ENCODE measurements around the gene FAM118B. TPM values are rescaled to one million over a fixed set of nuclear protein-coding genes. Genes with fewer than 3 reads are reported as not detected.

The FAM118B gene
- polyA plus RNA-seq, 1 of the 3 experiments (the other 2 are of a cell fraction): 19.5 TPM

DNA sequence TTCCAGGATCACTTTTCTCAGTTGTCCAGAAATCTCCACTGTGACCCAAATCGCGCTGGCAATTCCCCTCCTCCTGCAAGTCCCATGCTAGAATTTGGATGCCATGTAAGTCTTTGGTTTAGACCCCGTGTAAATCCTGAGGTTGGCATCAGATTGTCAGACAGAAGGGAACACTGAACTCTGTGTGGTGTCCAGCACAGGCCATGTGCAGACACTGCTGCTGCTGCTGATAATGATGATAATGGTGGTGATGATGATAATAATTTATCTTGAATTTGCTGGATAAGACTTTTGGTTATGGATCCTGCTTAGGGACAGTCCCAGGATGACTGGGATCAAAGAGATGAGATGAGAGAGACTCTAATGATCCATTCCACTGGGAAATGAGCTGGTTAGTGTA is 45.2 kb upstream of the FAM118B start:
- Histone ChIP-seq H3K79me2 (ENCODE audit: insufficient read depth) (no peaks in the 10 kb centered on the region), H3K9me2 (no peaks in the 10 kb centered on the region), H3K27me3 (ENCODE audit: insufficient read depth) (no peaks in the 10 kb centered on the region), H3K27ac (ENCODE audit: low read depth in 2 of 2, low read length in 1 of 2) (peak overlapping the region in 1 of 2 experiments; percentile 47; a peak in 2 of 4 replicates), H3K4me2 (no peak overlapping the region), H2AFZ (ENCODE audit: low read depth) (no peak overlapping the region), H3K9ac (no peak overlapping the region), H3F3A (replicated peaks; ENCODE audit: insufficient read depth) (no peaks in the 10 kb centered on the region), H3K36me3 (replicated peaks in 1 of 2; ENCODE audit: control insufficient read depth in 1 of 2, insufficient read depth in 2 of 2, low read length in 1 of 2) (no peaks in the 10 kb centered on the region), H3K4me3 (ENCODE audit: low read depth in 2 of 2, low read length in 1 of 2) (no peak overlapping the region), H4K20me1 (ENCODE audit: insufficient read depth) (no peaks in the 10 kb centered on the region), H3K4me1 (ENCODE audit: control insufficient read depth in 1 of 2, insufficient read depth in 2 of 2, low read depth in 1 of 2, low read length in 1 of 2) (peaks cover 9 to 36% of the 10 kb centered on the region in 2 experiments; a peak in 3 of 4 replicates), H3K9me3 (no peaks in the 10 kb centered on the region)
- ChIA-PET CTCF (interaction anchor here (1.4 to 2.5 kb wide), 3 partner anchors 27 to 244 kb away, joined by 6 to 12 read pairs (median 7); no protein-coding TSS in a partner anchor), POLR2A (no interaction called here)
- peak; percentile 69 for DNase-seq
- WGBS (ENCODE audit: low lambda C conversion rate): 45% methylated on average over 3 of the region's 3 CpGs
- TF ChIP-seq EZH2phosphoT487 (IDR thresholded peaks at IDR 0.05; ENCODE audit: borderline replicate concordance, low read depth) (no peak), EP300 (IDR thresholded peaks at IDR 0.05; ENCODE audit: borderline replicate concordance in 1 of 2, low read depth in 1 of 2, low read length in 1 of 2) (peak in 1 of 2 experiments; percentile 65; a peak in 2 of 4 replicates), MEF2A (IDR thresholded peaks at IDR 0.05; ENCODE audit: borderline replicate concordance, low read depth) (no peak), GABPA (IDR thresholded peaks at IDR 0.05; ENCODE audit: low read depth) (no peak), MXI1 (IDR thresholded peaks at IDR 0.05; ENCODE audit: low read depth, low read length) (peak; percentile 75; the same call in 1 of the 2 replicates), RCOR1 (IDR thresholded peaks at IDR 0.05; ENCODE audit: low read length) (peak; percentile 26; the same call in 1 of the 2 replicates), ELF1 (IDR thresholded peaks at IDR 0.05) (no peak), RFX5 (IDR thresholded peaks at IDR 0.05; ENCODE audit: low read length) (no peak), TEAD4 (IDR thresholded peaks at IDR 0.05; ENCODE audit: borderline replicate concordance, insufficient read depth) (no peak), TCF12 (IDR thresholded peaks at IDR 0.05) (no peak), GATA2 (CRISPR knock-in tag; IDR thresholded peaks at IDR 0.05) (peak; percentile 85), CHD2 (IDR thresholded peaks at IDR 0.05; ENCODE audit: low read length, partially characterized antibody) (no peak), POLR2AphosphoS5 (IDR thresholded peaks at IDR 0.05; ENCODE audit: low read depth, low read length) (no peak), TAF1 (IDR thresholded peaks at IDR 0.05; ENCODE audit: borderline replicate concordance, low read depth, low read length) (no peak), RXRA (IDR thresholded peaks at IDR 0.05; ENCODE audit: borderline replicate concordance, low read depth) (no peak), NRF1 (IDR thresholded peaks at IDR 0.05; ENCODE audit: low read depth, low read length) (no peak), FOXM1 (IDR thresholded peaks at IDR 0.05; ENCODE audit: low read depth) (no peak), FOXJ3 (CRISPR knock-in tag; IDR thresholded peaks at IDR 0.05) (0 out of 2 replicates have a peak, but pooled peaks have one; percentile 28)
- TF ChIP-seq, protein P1, sequence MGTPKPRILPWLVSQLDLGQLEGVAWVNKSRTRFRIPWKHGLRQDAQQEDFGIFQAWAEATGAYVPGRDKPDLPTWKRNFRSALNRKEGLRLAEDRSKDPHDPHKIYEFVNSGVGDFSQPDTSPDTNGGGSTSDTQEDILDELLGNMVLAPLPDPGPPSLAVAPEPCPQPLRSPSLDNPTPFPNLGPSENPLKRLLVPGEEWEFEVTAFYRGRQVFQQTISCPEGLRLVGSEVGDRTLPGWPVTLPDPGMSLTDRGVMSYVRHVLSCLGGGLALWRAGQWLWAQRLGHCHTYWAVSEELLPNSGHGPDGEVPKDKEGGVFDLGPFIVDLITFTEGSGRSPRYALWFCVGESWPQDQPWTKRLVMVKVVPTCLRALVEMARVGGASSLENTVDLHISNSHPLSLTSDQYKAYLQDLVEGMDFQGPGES (IDR thresholded peaks at IDR 0.05; ENCODE audit: low read depth, low read length): no peak
- TF ChIP-seq, protein P2, sequence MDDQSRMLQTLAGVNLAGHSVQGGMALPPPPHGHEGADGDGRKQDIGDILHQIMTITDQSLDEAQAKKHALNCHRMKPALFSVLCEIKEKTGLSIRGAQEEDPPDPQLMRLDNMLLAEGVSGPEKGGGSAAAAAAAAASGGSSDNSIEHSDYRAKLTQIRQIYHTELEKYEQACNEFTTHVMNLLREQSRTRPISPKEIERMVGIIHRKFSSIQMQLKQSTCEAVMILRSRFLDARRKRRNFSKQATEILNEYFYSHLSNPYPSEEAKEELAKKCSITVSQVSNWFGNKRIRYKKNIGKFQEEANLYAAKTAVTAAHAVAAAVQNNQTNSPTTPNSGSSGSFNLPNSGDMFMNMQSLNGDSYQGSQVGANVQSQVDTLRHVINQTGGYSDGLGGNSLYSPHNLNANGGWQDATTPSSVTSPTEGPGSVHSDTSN (IDR thresholded peaks at IDR 0.05): no peak
- TF ChIP-seq, protein P3, sequence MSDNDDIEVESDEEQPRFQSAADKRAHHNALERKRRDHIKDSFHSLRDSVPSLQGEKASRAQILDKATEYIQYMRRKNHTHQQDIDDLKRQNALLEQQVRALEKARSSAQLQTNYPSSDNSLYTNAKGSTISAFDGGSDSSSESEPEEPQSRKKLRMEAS (IDR thresholded peaks at IDR 0.05; ENCODE audit: low read depth): no peak
- TF ChIP-seq, protein P4, sequence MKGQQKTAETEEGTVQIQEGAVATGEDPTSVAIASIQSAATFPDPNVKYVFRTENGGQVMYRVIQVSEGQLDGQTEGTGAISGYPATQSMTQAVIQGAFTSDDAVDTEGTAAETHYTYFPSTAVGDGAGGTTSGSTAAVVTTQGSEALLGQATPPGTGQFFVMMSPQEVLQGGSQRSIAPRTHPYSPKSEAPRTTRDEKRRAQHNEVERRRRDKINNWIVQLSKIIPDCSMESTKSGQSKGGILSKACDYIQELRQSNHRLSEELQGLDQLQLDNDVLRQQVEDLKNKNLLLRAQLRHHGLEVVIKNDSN (IDR thresholded peaks at IDR 0.05; ENCODE audit: borderline replicate concordance, low read depth): no peak
- TF ChIP-seq, protein P5, sequence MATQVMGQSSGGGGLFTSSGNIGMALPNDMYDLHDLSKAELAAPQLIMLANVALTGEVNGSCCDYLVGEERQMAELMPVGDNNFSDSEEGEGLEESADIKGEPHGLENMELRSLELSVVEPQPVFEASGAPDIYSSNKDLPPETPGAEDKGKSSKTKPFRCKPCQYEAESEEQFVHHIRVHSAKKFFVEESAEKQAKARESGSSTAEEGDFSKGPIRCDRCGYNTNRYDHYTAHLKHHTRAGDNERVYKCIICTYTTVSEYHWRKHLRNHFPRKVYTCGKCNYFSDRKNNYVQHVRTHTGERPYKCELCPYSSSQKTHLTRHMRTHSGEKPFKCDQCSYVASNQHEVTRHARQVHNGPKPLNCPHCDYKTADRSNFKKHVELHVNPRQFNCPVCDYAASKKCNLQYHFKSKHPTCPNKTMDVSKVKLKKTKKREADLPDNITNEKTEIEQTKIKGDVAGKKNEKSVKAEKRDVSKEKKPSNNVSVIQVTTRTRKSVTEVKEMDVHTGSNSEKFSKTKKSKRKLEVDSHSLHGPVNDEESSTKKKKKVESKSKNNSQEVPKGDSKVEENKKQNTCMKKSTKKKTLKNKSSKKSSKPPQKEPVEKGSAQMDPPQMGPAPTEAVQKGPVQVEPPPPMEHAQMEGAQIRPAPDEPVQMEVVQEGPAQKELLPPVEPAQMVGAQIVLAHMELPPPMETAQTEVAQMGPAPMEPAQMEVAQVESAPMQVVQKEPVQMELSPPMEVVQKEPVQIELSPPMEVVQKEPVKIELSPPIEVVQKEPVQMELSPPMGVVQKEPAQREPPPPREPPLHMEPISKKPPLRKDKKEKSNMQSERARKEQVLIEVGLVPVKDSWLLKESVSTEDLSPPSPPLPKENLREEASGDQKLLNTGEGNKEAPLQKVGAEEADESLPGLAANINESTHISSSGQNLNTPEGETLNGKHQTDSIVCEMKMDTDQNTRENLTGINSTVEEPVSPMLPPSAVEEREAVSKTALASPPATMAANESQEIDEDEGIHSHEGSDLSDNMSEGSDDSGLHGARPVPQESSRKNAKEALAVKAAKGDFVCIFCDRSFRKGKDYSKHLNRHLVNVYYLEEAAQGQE (IDR thresholded peaks at IDR 0.05; ENCODE audit: low read depth, low read length): no peak
- TF ChIP-seq, protein P6, sequence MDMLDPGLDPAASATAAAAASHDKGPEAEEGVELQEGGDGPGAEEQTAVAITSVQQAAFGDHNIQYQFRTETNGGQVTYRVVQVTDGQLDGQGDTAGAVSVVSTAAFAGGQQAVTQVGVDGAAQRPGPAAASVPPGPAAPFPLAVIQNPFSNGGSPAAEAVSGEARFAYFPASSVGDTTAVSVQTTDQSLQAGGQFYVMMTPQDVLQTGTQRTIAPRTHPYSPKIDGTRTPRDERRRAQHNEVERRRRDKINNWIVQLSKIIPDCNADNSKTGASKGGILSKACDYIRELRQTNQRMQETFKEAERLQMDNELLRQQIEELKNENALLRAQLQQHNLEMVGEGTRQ (IDR thresholded peaks at IDR 0.05; ENCODE audit: borderline replicate concordance, low read depth, low read length): no peak
- TF ChIP-seq, protein P7, sequence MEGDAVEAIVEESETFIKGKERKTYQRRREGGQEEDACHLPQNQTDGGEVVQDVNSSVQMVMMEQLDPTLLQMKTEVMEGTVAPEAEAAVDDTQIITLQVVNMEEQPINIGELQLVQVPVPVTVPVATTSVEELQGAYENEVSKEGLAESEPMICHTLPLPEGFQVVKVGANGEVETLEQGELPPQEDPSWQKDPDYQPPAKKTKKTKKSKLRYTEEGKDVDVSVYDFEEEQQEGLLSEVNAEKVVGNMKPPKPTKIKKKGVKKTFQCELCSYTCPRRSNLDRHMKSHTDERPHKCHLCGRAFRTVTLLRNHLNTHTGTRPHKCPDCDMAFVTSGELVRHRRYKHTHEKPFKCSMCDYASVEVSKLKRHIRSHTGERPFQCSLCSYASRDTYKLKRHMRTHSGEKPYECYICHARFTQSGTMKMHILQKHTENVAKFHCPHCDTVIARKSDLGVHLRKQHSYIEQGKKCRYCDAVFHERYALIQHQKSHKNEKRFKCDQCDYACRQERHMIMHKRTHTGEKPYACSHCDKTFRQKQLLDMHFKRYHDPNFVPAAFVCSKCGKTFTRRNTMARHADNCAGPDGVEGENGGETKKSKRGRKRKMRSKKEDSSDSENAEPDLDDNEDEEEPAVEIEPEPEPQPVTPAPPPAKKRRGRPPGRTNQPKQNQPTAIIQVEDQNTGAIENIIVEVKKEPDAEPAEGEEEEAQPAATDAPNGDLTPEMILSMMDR (IDR thresholded peaks at IDR 0.05): no peak
